GM11168 (cell line): ENCODE measurements around the gene SLC24A4.
"Not testable (repeated sequence)": the region's sequence is repeated elsewhere in the genome, so short reads cannot be mapped to it uniquely, and the experiment has no call there.

ENCODE experiments used
- in situ Hi-C: fragments of 300-500 bp; cut with MboI; formaldehyde crosslinking; loops from one replicate; pipeline ENCODE4 v1.12.0; 2022; ENCODE audit warnings: low sequenced_read_pairs; ENCODE audit not compliant: unreplicated experiment

Gene SLC24A4

DNA sequence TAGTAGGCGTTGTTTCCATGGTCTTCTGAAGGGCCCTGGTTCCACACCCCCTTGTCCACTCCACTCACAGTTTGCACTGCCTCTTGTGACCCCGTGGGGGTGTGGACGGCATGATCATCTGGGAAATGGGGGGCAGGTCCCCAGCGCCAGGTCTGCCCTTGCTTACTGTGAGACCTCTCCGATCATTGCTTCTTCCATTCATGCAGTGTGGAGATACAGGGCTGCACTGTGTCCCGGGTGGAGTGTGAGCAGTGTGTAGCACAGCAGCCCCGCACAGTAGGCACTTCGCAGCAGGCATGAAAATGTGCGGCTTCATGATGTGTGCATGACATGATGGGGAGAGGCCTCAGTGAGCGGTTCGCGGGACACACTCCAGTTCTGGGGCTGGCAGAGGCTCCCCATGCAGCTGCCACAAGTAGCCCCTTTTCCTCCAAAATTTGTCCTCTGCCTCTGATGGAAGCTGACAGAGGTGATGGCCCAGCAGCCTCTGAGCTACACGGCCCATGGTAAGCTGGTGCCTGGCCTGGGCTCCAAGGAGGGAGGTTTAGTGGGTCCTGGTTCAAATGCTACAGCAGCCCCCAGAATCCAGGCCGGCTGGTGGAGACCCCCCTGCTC is 205.6 kb downstream of the SLC24A4 start:
- in situ Hi-C loops = no loop called here

DNA sequence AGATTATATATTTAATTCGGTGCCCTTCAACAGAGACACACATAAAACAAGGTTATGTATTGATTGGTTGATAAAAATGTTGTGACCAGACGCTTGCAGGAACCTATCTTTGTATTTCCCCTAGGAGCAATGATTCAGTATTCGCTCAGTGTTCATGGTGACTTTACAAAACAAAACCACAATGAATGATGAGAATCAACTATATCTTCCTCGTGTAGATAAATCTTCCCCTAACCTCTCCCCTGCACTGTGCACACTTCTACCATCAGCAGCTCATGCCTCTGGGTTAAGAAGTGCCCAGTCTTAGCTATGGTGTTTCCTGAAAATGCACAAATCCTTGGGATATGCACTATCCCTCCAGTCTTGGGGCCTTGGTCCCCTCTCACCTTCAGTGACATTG is 206.9 kb downstream of the SLC24A4 start:
- in situ Hi-C loops = no loop called here

DNA sequence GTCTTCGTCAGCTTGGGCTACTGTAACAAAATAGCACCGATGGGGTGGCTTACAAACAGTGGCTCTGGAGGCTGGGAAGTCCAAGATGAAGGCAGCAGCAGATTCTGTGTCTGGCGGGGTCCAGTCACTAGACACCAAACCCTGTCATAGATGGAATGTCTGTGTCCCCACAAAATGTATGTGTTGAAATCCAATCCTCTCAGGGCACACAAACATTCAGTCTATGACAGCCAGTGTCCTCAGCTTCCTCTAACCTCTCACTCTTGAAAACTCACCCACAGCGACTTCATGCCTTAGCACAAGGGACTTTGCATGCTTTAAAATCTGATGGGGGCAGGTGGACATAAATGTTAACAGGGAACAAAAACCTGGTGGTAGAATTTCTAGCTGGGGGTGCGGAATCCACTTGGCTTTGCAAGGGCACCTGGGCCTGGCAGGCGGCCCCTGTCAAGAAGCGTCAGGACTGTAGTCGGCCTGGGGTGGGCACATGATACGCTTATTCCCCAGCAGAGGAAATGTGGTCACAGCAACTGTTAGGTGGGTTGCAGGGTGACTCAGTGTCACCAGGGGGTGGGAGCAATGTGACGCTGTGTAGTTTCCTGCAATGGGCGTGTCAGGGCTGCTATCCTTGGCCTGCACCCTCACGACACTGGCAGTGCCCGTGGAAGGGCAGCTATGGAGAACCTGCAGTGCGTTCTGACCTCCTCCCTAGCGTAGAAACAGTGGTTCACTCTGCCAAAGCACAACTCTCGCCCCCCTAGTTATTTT is 208.3 kb downstream of the SLC24A4 start:
- in situ Hi-C loops = no loop called here

DNA sequence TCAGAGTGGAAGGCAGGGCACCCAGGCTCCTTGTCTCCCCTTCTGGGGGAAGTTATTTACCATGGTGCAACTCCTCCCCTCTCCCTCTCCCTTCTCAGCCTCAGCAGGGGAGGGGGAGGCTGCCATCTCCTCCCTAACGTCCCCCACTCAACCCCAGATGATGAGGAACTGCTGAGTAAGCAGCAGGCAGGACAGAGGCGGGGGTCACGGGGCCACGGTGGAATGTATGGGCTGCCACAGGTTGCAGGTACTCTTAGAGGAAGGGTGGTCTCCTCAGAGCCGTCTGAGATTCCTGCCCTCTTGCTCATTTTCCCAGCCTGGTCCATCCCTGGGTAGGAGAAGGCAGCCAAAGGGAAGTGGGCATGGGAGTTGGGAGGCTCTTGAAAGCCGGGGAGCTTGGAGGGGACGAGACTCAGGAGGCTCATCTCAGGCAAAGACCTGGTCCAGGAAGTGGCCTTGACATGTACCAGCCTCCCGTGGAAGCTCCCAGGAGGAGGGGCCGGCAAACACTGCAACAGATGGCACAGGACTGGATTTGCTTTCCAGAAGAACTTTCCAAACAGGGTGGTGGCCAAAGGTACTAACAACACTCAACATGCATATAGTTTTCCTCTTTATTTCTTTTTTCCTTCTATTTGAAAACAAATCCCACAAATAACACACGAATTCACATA is 209.7 kb downstream of the SLC24A4 start:
- in situ Hi-C loops = no loop called here

DNA sequence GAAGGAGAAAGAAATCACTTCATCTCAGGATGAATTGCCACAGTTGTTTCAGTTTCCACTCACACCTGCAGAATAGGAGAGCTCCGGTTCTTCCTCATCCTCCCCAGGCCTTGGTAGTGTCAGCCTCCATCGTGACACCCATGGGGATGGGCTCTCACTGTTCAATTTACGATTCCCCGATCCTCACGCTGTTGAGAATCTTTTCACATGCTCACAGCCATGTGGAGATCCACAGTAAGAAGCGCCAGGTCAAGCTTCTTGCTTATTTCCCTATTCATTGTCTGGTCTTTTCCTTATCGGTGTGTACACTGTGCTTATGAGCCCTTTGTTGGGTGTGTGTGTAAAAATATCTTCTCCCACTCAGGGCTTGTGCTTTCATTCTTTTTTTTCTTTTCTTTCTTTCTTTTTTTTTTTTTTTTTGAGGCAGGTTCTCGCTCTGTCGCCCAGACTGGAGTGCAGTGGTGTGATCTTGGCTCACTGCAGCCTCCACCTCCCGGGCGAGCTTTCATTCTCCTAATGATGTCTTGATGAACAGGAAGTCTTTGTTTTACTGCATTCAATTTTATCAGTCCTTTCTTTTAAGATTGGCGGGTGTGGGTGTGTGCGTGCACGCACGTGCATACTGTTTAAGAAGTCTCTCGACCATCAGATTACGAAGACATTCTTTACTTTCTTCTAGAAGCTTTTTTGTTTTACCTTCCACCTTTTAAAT is 212.1 kb downstream of the SLC24A4 start:
- in situ Hi-C loops = no loop called here

DNA sequence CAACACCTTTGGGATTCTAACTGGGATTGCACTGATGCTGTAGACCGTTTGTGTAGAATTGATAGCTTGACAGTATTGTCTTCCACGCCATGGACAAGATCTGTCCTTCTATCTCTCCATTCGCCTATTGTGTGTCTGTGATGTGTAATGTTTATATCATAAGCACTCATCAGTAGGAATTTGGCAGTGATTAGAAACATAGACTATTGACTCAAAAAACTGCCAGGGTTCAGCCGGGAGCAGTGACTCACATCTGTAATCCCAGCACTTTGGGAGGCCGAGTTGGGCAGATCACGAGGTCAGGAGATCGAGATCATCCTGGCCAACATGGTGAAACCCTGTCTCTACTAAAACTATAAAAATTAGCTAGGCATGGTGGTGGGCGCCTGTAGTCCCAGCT is 213.3 kb downstream of the SLC24A4 start:
- in situ Hi-C loops = not testable (repeated sequence)

DNA sequence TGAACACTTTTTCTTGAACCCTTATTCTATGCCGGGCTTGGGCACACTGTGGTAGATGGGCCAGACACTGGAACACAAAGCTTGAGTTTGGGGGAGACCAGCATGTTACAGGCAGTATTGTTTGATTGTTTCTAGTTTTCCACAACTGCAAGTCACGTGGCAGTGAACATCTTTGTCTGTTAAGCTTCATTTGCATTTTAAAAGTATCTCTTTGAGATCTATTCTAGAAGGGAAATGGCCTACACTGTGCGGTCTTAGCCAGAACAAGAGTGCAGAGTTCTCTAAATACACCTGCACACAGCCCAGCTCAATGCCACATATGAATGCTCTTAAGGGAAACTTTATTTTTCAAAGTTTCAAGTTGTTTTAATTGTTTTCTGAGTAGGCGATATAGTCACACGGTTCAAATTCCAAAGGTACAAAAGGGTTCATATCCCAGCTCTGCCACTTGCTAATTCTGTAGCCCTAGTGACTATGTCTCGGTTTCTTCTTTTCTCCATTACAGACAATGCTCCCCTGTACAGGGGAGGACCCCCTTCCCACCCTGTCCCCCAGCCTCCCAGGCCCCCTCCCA is 215.5 kb downstream of the SLC24A4 start:
- in situ Hi-C loops = no loop called here

DNA sequence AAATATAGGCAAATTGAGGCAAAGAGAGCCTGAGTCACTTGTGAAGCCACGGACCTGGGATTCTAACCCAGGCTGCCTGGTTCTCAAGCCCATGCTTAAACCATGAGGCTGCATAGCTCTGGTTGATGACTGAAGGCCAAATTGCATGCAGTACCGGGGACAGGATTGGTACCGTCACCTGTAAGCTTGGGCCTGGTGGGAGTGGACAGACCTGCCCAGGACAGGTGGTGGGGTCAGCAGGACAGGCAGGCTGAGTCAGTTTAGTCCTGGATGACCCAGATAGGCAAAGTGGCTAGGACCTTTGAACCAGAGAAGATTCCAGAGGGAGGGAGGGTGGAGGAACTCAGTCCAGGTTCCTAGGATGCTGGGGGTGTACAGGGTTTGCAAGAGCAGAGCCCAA is 216.5 kb downstream of the SLC24A4 start:
- in situ Hi-C loops = no loop called here

DNA sequence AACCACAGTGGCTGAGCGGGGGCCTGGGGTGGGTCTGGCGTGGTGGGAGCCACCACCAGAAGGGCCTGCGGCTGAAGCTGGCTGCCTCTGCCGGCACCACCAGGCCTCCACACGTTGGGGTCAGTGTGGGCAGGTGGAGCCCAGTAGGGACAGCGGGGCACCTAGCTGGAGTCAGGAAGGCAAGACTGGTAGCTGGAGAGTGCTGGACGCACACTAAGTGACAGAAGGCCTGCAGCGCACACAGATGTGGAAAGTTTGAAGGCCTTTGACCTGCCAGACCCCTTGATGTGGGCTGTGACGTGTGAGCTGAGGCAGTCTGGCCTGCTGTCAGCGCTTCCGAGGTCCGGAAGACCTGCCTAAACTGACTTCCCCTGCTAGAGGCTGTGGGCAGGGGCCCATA is 216.9 kb downstream of the SLC24A4 start:
- in situ Hi-C loops = no loop called here

DNA sequence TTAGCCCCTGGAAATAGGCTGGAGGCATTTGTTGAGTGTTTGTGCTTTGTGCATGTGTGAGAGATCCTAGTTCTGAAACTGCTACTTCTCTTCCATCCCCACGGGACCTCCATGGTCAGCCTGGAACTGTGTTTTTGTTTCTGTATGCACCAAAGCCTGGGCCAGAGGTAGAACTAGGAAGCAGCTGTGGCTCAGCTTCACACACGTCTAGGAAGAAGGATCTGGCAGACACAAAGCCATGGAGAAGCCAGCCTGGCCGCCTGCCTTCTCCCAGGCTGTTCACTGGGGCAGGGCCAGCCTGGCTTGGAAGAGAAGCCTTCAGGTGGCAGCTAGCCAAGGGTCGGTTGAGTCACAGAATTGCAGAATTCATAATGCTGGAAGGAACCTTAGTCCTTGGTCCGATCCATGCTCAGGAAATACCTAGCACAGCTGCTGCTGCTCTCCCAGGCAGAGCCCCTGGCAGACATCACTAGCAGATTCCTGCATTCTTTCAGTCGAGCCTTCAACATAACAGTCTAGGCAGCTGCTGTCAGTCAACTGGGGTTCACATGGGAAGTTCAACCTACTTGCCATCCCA is 217.6 kb downstream of the SLC24A4 start:
- in situ Hi-C loops = no loop called here

DNA sequence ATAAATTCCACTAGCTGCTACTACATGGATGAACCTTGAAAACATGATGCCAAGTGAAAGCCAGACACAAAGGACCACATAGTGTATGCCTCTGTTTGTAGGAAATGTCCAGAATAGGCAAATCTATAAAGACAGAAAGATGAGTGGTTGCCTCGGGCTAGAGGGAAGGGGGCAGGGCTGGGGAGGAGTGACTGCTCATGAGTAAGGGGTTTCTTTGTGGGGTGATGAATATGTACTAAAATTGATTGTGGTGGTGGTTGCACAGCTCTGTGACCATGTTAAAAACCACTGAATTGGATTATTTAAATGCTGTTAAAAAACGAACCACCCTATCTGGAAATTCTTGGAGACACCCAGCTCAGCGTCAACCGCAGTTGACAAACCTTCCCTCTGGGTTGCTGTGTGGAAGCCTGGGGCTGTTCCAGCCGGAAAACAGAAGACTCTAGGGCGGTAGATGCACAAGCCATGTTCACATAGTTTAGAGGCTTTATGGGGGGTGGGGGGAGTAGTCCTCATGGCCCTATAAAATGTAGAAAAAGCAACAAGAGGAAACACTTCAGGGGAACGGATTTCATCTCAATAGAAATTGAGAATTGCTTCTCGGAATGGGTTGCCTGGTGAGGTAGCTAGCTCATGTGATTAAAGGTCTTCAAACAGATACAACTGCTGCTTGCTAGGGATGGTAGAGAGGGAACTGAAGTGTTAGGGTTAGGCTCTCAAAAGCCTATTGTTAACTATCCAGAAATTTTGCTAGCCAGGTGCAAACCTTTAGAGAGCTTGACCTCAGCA is 220.0 kb downstream of the SLC24A4 start:
- in situ Hi-C loops = no loop called here

DNA sequence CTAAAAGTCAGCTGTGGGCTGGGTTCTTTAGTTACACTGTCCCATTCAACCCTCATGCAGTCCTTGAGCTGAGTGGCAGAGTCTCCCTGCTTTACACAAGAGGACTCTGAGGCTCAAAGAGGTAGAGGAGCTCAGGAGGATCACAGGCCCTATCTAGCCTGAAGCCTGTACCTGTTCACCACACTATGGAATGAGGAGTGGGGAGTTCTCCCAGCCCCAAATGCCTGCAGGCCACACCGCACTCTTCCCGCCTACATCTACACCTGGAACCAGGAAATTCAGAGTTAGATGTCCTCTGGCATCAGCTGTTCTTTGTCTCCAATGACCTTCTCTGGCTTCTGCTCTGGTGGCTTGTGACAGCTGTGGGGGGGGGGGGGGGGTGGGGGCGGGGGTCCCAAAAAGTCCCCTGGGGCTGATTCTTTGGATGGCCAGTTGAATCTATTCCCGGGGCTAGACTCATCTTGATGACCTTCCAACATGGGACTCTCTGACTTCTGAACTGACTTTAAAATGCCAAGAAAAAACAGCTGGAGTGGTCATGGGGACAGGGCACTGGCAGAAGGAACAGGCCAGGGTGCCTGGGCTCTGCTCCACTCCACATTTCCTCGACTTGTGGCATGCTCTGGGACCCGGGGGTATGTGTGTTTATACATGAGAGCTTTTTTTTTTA is 221.2 kb downstream of the SLC24A4 start:
- in situ Hi-C loops = no loop called here

DNA sequence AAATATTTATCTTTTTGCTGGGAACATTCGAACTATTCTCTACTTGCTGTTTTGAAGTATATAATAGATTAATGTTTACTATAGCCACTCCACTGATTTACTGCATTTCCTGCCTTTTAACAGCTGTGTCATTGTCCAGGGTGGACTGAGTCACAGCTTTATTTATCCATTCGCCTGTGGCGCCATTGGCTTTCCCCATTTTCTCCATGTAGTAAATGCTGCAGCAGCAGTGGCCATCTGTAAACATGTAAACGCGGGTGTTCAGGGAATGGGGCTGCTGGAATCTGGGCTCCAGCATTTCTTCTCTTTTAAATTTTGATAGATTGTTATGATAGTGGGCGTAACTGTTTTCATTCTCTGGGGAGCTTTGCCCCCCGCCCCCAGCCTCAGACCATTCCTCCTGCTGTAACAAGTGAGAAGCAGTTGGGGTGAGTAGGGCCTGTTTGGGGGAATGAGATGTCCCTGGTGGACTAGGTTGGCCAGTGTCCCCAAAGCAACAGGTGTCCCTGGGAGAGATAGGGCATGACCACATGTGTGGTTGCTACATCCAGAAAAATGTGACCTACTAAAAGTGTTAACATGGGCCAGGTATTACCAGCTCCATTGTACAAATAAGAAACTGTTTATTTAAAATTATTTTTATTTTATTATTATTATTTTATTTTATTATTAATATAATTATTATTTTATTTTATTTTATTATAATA is 223.5 kb downstream of the SLC24A4 start:
- in situ Hi-C loops = no loop called here

DNA sequence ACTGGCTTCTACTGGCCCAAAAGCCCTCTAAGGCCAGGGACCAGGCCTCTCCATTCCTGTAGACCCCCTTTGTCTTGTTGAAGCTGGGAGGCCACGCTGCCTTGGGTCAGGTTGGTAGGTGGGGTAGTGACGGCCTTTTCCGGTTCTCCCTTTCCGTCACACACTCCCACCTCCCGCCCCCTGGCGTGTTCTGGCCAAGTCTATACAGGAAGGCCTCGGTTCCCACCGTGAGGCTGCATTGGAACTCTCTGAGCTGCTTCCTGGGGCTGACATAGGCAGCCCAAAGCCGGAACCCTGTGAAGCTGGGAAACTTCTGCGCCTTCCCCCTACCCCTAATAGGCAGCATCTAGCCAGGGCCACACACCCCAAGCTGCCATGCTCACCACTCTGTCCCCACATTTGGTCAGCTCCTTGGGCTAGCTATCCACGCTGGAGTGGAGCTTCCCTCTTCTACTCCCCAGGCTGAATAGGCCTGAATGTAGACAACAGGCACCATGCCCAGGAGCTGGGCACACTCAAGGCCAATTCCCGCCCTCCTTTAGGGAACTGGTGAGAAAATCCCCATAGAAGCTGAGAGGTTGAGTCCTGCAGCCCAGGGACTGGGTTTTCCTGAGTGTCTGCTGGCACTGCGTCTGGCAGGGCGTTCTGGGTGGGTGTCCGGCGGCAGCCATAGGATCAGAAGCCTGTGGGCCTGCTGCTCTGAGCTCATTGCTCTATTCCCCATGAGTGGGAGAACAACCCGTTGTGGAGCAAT is 226.3 kb downstream of the SLC24A4 start:
- in situ Hi-C loops = no loop called here

DNA sequence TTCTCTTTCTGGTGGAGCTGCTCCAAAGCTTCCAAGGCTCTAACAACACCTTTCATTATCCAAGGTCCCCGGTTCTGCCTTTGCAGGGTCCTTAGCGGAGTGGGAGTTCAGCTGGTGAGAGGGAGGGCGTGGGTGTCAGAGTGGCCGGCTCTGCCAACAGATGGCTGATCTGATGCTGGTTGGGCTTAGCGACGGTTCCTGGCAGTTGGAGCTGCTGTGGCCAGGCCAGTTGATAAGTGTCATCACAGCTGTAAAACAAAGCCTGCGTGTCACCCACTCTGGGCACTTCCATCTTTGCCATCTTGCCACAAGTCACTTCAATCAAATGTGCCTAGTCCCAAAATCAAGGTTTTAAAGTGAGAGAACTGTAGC is 226.9 kb downstream of the SLC24A4 start:
- in situ Hi-C loops = no loop called here
